ENCODE measurements around the gene HGFAC. TPM values are rescaled to one million over a fixed set of nuclear protein-coding genes. Genes with fewer than 3 reads are reported as not detected.

HGFAC gene
- total and polyA plus RNA-seq, 10 of the 15 experiments (the other 5 are each of a cell fraction or from before 2014, with no cell fraction given), result 0.38 TPM; not detected in 9

DNA sequence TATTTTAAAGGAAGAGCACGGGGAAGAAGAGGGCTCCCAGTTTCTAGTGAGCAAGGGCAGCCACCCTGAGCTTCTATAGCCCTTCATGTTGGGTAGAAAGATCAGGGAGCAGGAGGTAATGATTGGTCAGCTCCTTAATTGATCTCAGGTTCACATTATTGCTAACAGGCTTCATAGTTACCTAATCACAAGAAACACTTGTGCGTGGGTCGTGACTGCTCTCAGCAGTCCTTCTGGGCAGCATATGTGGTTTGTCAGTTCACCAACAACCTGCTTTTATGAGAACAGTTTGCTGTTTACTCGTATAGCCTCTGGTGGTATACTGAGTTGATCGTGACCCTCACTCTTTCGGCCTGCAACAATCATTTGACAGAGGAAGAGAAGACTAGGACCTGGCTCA is 16.6 kb downstream of the HGFAC start:
- Histone ChIP-seq H3K9ac (ENCODE audit: control insufficient read depth, insufficient read depth, low read length) (no peak overlapping the region), H2AFZ (ENCODE audit: control insufficient read depth, low read depth, low read length) (no peak overlapping the region), H4K20me1 (ENCODE audit: control insufficient read depth, insufficient read depth) (no peaks in the 10 kb centered on the region), H3K27ac (ENCODE audit: control insufficient read depth, insufficient read depth) (no peak overlapping the region), H3K4me2 (ENCODE audit: control insufficient read depth, insufficient read depth) (no peak overlapping the region), H3K36me3 (ENCODE audit: control insufficient read depth in 2 of 2, insufficient read depth in 2 of 2, low read length in 1 of 2) (no peaks in the 10 kb centered on the region), H3K4me3 (no peak overlapping the region), H3K4me1 (ENCODE audit: control insufficient read depth, insufficient read depth, low read length) (no peaks in the 10 kb centered on the region), H3K27me3 (replicated peaks in 1 of 2; ENCODE audit: control insufficient read depth in 2 of 2, insufficient read depth in 2 of 2, low read length in 1 of 2) (peaks cover 0 to 3% of the 10 kb centered on the region in 2 experiments; a peak in 2 of 4 replicates), H3K9me3 (replicated peaks; ENCODE audit: control insufficient read depth, insufficient read depth, low read length) (no peaks in the 10 kb centered on the region; the same call in 2 of the 3 replicates), H3K79me2 (ENCODE audit: control insufficient read depth, insufficient read depth, low read length) (no peaks in the 10 kb centered on the region)
- FAIRE-seq (no peak), ATAC-seq (no peak), DNase-seq (ENCODE audit: low read depth, low spot score) (no peak)
- BruUV-seq (replicated peaks), result no TSS peak
- CTCF ChIA-PET, result no interaction called here
- 16% methylated on average over 6 of the region's 6 CpGs for WGBS (ENCODE audit: insufficient coverage, insufficient replicate concordance, low lambda C conversion rate, missing lambda C conversion rate)
- SMC1A ChIA-PET (ENCODE audit: uncharacterized antibody, unreplicated experiment), result no interaction called here
- POLR2A ChIA-PET, result no interaction called here
- in situ Hi-C loops (cut with MboI), result no loop called here
- intact Hi-C loops (cut with micrococcal nuclease; ENCODE audit: unreplicated experiment), result no loop called here
- RAD21 ChIA-PET (ENCODE audit: unreplicated experiment), result no interaction called here
- TF ChIP-seq FOXM1 (IDR thresholded peaks at IDR 0.05; ENCODE audit: low read depth, low read length), result no peak
- no peak for TF ChIP-seq ASH2L (IDR thresholded peaks at IDR 0.05; ENCODE audit: borderline replicate concordance, low read depth)
- TF ChIP-seq, protein P1, sequence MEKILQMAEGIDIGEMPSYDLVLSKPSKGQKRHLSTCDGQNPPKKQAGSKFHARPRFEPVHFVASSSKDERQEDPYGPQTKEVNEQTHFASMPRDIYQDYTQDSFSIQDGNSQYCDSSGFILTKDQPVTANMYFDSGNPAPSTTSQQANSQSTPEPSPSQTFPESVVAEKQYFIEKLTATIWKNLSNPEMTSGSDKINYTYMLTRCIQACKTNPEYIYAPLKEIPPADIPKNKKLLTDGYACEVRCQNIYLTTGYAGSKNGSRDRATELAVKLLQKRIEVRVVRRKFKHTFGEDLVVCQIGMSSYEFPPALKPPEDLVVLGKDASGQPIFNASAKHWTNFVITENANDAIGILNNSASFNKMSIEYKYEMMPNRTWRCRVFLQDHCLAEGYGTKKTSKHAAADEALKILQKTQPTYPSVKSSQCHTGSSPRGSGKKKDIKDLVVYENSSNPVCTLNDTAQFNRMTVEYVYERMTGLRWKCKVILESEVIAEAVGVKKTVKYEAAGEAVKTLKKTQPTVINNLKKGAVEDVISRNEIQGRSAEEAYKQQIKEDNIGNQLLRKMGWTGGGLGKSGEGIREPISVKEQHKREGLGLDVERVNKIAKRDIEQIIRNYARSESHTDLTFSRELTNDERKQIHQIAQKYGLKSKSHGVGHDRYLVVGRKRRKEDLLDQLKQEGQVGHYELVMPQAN (conservative IDR thresholded peaks at IDR 0.05), result no peak
- TF ChIP-seq, protein P2, sequence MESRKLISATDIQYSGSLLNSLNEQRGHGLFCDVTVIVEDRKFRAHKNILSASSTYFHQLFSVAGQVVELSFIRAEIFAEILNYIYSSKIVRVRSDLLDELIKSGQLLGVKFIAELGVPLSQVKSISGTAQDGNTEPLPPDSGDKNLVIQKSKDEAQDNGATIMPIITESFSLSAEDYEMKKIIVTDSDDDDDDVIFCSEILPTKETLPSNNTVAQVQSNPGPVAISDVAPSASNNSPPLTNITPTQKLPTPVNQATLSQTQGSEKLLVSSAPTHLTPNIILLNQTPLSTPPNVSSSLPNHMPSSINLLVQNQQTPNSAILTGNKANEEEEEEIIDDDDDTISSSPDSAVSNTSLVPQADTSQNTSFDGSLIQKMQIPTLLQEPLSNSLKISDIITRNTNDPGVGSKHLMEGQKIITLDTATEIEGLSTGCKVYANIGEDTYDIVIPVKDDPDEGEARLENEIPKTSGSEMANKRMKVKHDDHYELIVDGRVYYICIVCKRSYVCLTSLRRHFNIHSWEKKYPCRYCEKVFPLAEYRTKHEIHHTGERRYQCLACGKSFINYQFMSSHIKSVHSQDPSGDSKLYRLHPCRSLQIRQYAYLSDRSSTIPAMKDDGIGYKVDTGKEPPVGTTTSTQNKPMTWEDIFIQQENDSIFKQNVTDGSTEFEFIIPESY (IDR thresholded peaks at IDR 0.05), result no peak
- TF ChIP-seq CREB1 (IDR thresholded peaks at IDR 0.05; ENCODE audit: low read depth), result no peak
- TF ChIP-seq HDAC2 (IDR thresholded peaks at IDR 0.05), result no peak
- TF ChIP-seq ZNF207 (IDR thresholded peaks at IDR 0.05; ENCODE audit: borderline replicate concordance), result no peak
- TF ChIP-seq, protein P3, sequence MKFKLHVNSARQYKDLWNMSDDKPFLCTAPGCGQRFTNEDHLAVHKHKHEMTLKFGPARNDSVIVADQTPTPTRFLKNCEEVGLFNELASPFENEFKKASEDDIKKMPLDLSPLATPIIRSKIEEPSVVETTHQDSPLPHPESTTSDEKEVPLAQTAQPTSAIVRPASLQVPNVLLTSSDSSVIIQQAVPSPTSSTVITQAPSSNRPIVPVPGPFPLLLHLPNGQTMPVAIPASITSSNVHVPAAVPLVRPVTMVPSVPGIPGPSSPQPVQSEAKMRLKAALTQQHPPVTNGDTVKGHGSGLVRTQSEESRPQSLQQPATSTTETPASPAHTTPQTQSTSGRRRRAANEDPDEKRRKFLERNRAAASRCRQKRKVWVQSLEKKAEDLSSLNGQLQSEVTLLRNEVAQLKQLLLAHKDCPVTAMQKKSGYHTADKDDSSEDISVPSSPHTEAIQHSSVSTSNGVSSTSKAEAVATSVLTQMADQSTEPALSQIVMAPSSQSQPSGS (IDR thresholded peaks at IDR 0.05; ENCODE audit: low read length), result no peak
- TF ChIP-seq, protein P4, sequence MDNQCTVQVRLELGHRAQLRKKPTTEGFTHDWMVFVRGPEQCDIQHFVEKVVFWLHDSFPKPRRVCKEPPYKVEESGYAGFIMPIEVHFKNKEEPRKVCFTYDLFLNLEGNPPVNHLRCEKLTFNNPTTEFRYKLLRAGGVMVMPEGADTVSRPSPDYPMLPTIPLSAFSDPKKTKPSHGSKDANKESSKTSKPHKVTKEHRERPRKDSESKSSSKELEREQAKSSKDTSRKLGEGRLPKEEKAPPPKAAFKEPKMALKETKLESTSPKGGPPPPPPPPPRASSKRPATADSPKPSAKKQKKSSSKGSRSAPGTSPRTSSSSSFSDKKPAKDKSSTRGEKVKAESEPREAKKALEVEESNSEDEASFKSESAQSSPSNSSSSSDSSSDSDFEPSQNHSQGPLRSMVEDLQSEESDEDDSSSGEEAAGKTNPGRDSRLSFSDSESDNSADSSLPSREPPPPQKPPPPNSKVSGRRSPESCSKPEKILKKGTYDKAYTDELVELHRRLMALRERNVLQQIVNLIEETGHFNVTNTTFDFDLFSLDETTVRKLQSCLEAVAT (IDR thresholded peaks at IDR 0.05), result no peak
- TF ChIP-seq, protein P5, sequence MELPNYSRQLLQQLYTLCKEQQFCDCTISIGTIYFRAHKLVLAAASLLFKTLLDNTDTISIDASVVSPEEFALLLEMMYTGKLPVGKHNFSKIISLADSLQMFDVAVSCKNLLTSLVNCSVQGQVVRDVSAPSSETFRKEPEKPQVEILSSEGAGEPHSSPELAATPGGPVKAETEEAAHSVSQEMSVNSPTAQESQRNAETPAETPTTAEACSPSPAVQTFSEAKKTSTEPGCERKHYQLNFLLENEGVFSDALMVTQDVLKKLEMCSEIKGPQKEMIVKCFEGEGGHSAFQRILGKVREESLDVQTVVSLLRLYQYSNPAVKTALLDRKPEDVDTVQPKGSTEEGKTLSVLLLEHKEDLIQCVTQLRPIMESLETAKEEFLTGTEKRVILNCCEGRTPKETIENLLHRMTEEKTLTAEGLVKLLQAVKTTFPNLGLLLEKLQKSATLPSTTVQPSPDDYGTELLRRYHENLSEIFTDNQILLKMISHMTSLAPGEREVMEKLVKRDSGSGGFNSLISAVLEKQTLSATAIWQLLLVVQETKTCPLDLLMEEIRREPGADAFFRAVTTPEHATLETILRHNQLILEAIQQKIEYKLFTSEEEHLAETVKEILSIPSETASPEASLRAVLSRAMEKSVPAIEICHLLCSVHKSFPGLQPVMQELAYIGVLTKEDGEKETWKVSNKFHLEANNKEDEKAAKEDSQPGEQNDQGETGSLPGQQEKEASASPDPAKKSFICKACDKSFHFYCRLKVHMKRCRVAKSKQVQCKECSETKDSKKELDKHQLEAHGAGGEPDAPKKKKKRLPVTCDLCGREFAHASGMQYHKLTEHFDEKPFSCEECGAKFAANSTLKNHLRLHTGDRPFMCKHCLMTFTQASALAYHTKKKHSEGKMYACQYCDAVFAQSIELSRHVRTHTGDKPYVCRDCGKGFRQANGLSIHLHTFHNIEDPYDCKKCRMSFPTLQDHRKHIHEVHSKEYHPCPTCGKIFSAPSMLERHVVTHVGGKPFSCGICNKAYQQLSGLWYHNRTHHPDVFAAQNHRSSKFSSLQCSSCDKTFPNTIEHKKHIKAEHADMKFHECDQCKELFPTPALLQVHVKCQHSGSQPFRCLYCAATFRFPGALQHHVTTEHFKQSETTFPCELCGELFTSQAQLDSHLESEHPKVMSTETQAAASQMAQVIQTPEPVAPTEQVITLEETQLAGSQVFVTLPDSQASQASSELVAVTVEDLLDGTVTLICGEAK (IDR thresholded peaks at IDR 0.05; ENCODE audit: borderline replicate concordance), result no peak
- TF ChIP-seq ATF7 (IDR thresholded peaks at IDR 0.05; ENCODE audit: low read depth), result no peak
- no peak for TF ChIP-seq CREM (IDR thresholded peaks at IDR 0.05; ENCODE audit: low read depth)
- TF ChIP-seq ETV6 (conservative IDR thresholded peaks at IDR 0.05 in 1 of 2, IDR thresholded peaks at IDR 0.05 in 1 of 2; ENCODE audit: borderline replicate concordance in 1 of 2, low read depth in 1 of 2), result no peak
- TF ChIP-seq CBFB (IDR thresholded peaks at IDR 0.05; ENCODE audit: low read depth), result no peak
- no peak for TF ChIP-seq ZNF24 (IDR thresholded peaks at IDR 0.05)

Measured in GM12878 (cell line).